ENCODE measurements around the gene PRPF31. TPM values are rescaled to one million over a fixed set of nuclear protein-coding genes. Genes with fewer than 3 reads are reported as not detected.

The PRPF31 gene
- total and polyA plus RNA-seq, 9 of the 15 experiments (the other 6 are each of a cell fraction or from before 2014, with no cell fraction given), result 5.8 to 92.2 (median 69.2) TPM

DNA sequence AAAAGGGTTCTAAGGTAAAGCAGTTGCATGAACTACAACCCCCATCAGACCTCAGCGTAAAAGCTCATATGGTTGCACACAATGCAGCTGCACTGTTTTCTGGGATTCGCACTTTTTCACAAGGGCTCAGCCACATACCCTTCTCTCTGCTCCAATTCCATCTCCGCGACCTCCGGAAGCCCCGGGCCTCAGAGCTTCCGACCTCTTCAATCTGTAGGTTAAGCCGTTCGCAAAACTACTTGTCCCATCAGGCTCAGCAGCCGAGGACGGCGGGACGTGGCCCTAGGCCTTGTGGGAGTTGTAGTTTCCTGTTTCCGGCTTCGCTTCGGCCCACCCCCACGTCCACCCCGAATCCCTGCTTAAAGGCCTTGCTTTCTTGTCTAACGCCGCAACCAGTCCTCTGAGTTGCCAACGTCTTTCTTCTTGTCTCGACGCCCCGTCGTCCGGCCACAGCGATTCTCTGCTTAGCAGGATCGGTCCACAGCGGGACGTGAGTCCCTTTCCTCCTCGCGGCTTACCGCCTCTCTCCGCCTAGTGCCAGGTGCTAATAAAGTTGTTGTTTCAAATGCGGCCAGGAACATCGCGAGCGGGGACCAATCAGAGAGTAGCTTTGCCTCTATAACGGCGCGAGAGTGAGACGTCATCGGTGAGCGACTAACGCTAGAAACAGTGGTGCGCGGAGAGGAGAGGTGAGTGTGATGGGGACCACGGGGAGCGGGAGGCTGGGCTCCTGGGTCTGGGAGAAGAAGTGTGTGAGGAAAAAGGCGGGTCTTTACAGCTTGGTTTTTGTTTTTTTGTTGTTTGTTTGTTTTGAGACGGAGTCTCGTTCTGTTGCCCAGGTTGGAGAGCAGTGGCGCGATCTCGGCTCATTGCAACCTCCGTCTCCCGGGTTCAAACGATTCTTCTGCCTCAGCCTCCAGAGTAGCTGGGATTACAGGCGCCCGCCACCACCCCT lies at the start of gene PRPF31, which contains the start of gene TFPT (continued):
- TF ChIP-seq ETV1 (tag; conservative IDR thresholded peaks at IDR 0.05; ENCODE audit: low read depth), result peak; percentile 57; the same call in 1 of the 2 replicates
- TF ChIP-seq, protein P1, sequence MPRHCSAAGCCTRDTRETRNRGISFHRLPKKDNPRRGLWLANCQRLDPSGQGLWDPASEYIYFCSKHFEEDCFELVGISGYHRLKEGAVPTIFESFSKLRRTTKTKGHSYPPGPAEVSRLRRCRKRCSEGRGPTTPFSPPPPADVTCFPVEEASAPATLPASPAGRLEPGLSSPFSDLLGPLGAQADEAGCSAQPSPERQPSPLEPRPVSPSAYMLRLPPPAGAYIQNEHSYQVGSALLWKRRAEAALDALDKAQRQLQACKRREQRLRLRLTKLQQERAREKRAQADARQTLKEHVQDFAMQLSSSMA (CRISPR knock-in tag; IDR thresholded peaks at IDR 0.05), result no peak
- TF ChIP-seq FOXA1 (IDR thresholded peaks at IDR 0.05; ENCODE audit: borderline replicate concordance), result no peak
- TF ChIP-seq KLF13 (tag; IDR thresholded peaks at IDR 0.05; ENCODE audit: borderline replicate concordance, low read depth), result 0 out of 2 replicates have a peak, but pooled peaks have one; percentile 66
- TF ChIP-seq SRSF7 (optimal IDR thresholded peaks at IDR 0.05; ENCODE audit: low read depth, low read length), result no peak
- TF ChIP-seq NFE2L1 (tag; IDR thresholded peaks at IDR 0.05; ENCODE audit: borderline replicate concordance, low read depth), result no peak
- TF ChIP-seq NCOA4 (IDR thresholded peaks at IDR 0.05; ENCODE audit: partially characterized antibody), result no peak
- TF ChIP-seq ZNF347 (CRISPR knock-in tag; IDR thresholded peaks at IDR 0.05; ENCODE audit: low read depth), result no peak
- no peak; the same call in none of the 2 replicates for TF ChIP-seq PML (IDR thresholded peaks at IDR 0.05; ENCODE audit: low read length)
- TF ChIP-seq, protein P2, sequence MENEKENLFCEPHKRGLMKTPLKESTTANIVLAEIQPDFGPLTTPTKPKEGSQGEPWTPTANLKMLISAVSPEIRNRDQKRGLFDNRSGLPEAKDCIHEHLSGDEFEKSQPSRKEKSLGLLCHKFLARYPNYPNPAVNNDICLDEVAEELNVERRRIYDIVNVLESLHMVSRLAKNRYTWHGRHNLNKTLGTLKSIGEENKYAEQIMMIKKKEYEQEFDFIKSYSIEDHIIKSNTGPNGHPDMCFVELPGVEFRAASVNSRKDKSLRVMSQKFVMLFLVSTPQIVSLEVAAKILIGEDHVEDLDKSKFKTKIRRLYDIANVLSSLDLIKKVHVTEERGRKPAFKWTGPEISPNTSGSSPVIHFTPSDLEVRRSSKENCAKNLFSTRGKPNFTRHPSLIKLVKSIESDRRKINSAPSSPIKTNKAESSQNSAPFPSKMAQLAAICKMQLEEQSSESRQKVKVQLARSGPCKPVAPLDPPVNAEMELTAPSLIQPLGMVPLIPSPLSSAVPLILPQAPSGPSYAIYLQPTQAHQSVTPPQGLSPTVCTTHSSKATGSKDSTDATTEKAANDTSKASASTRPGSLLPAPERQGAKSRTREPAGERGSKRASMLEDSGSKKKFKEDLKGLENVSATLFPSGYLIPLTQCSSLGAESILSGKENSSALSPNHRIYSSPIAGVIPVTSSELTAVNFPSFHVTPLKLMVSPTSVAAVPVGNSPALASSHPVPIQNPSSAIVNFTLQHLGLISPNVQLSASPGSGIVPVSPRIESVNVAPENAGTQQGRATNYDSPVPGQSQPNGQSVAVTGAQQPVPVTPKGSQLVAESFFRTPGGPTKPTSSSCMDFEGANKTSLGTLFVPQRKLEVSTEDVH (IDR thresholded peaks at IDR 0.05; ENCODE audit: low read depth, partially characterized antibody), result peak; percentile 85
- TF ChIP-seq DPF2 (IDR thresholded peaks at IDR 0.05), result 0 out of 2 replicates have a peak, but pooled peaks have one; percentile 41
- peak; percentile 96 for TF ChIP-seq ZNF644 (tag; IDR thresholded peaks at IDR 0.05; ENCODE audit: low read depth)
- TF ChIP-seq, protein P3, sequence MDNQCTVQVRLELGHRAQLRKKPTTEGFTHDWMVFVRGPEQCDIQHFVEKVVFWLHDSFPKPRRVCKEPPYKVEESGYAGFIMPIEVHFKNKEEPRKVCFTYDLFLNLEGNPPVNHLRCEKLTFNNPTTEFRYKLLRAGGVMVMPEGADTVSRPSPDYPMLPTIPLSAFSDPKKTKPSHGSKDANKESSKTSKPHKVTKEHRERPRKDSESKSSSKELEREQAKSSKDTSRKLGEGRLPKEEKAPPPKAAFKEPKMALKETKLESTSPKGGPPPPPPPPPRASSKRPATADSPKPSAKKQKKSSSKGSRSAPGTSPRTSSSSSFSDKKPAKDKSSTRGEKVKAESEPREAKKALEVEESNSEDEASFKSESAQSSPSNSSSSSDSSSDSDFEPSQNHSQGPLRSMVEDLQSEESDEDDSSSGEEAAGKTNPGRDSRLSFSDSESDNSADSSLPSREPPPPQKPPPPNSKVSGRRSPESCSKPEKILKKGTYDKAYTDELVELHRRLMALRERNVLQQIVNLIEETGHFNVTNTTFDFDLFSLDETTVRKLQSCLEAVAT (IDR thresholded peaks at IDR 0.05), result peak; percentile 42 to 99; a peak in 3 of 4 replicates
- TF ChIP-seq, protein P4, sequence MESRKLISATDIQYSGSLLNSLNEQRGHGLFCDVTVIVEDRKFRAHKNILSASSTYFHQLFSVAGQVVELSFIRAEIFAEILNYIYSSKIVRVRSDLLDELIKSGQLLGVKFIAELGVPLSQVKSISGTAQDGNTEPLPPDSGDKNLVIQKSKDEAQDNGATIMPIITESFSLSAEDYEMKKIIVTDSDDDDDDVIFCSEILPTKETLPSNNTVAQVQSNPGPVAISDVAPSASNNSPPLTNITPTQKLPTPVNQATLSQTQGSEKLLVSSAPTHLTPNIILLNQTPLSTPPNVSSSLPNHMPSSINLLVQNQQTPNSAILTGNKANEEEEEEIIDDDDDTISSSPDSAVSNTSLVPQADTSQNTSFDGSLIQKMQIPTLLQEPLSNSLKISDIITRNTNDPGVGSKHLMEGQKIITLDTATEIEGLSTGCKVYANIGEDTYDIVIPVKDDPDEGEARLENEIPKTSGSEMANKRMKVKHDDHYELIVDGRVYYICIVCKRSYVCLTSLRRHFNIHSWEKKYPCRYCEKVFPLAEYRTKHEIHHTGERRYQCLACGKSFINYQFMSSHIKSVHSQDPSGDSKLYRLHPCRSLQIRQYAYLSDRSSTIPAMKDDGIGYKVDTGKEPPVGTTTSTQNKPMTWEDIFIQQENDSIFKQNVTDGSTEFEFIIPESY (CRISPR knock-in tag; IDR thresholded peaks at IDR 0.05), result peak; percentile 29; the same call in 1 of the 2 replicates
- TF ChIP-seq TRIM28 (IDR thresholded peaks at IDR 0.05), result peak; percentile 66; the same call in 1 of the 2 replicates
- TF ChIP-seq MBD2 (IDR thresholded peaks at IDR 0.05; ENCODE audit: borderline replicate concordance, low read depth), result peak; percentile 96
- TF ChIP-seq RBM14 (IDR thresholded peaks at IDR 0.05; ENCODE audit: borderline replicate concordance, insufficient read depth, low read depth, low read length), result no peak
- peak; percentile 23 for TF ChIP-seq ZFP36 (IDR thresholded peaks at IDR 0.05; ENCODE audit: low read depth, low read length, partially characterized antibody)
- no peak for TF ChIP-seq MEIS2 (IDR thresholded peaks at IDR 0.05; ENCODE audit: partially characterized antibody)
